ENCODE data around the gene CHRM2.

- TF ChIP-seq CTCF (IDR thresholded peaks at IDR 0.05) (no peak), EZH2 (IDR thresholded peaks at IDR 0.05) (no peak)
Measured at GRCh38 chr7:136925556-136925955, 57.1 kb downstream of the CHRM2 start.
